ENCODE results near the gene COPS9. TPM values are rescaled to one million over a fixed set of nuclear protein-coding genes. Genes with fewer than 3 reads are reported as not detected.

COPS9 gene
- total RNA-seq, 1 donor from 2014 or later: 165 TPM

GRCh38 chr2:240164586-240164985, 28.5 kb upstream of the COPS9 start:
- H3K27me3 Mint-ChIP-seq (ENCODE audit: unreplicated experiment): peaks cover 2% of the 10 kb centered on the region
- no peak overlapping the region for H3K4me3 Mint-ChIP-seq (ENCODE audit: unreplicated experiment)
- H3K9me3 Mint-ChIP-seq (ENCODE audit: unreplicated experiment): no peaks in the 10 kb centered on the region
- no peak for DNase-seq (ENCODE audit: low spot score)
- H3K27ac Mint-ChIP-seq (ENCODE audit: unreplicated experiment): no peak overlapping the region
- peaks cover 2% of the 10 kb centered on the region for H3K4me1 Mint-ChIP-seq (ENCODE audit: unreplicated experiment)
- TF ChIP-seq, protein P1, sequence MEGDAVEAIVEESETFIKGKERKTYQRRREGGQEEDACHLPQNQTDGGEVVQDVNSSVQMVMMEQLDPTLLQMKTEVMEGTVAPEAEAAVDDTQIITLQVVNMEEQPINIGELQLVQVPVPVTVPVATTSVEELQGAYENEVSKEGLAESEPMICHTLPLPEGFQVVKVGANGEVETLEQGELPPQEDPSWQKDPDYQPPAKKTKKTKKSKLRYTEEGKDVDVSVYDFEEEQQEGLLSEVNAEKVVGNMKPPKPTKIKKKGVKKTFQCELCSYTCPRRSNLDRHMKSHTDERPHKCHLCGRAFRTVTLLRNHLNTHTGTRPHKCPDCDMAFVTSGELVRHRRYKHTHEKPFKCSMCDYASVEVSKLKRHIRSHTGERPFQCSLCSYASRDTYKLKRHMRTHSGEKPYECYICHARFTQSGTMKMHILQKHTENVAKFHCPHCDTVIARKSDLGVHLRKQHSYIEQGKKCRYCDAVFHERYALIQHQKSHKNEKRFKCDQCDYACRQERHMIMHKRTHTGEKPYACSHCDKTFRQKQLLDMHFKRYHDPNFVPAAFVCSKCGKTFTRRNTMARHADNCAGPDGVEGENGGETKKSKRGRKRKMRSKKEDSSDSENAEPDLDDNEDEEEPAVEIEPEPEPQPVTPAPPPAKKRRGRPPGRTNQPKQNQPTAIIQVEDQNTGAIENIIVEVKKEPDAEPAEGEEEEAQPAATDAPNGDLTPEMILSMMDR (IDR thresholded peaks at IDR 0.05; ENCODE audit: unreplicated experiment): no peak
- no peaks in the 10 kb centered on the region for H3K36me3 Mint-ChIP-seq (ENCODE audit: low read depth, unreplicated experiment)

DNA sequence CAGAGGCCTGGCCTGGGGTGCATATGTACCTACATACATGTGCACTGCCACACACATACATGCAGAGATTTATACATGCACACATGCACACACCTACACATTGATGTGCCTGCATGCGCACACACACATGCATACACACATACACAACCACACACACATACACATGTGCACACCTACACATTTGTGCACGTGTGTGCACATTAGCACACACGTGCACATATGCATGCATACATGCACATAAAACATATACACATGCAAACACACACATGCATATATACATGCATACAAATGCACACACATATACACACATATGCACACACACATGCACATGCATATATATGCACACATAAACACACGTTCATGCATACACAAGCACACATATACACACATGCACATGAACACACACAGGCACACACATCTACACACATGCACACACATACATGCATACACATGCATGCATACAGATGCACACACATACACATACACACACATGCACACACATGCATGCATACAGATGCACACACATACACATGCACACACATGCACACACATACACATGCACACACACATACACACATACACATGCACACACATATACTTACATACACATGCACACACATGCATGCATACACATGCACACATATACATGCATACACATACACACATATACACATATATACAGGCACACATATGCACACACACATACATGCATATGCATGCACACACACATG, 27.9 kb upstream of the COPS9 start:
- TF ChIP-seq, protein P1 (IDR thresholded peaks at IDR 0.05; ENCODE audit: unreplicated experiment): no peak
- peaks cover 2% of the 10 kb centered on the region for H3K4me1 Mint-ChIP-seq (ENCODE audit: unreplicated experiment)
- no peaks in the 10 kb centered on the region for H3K36me3 Mint-ChIP-seq (ENCODE audit: low read depth, unreplicated experiment)
- H3K9me3 Mint-ChIP-seq (ENCODE audit: unreplicated experiment): no peaks in the 10 kb centered on the region
- no peak for DNase-seq (ENCODE audit: low spot score)
- H3K27ac Mint-ChIP-seq (ENCODE audit: unreplicated experiment): no peak overlapping the region
- no peak overlapping the region for H3K4me3 Mint-ChIP-seq (ENCODE audit: unreplicated experiment)
- peaks cover 2% of the 10 kb centered on the region for H3K27me3 Mint-ChIP-seq (ENCODE audit: unreplicated experiment)

- Mint-ChIP-seq H3K36me3 (ENCODE audit: low read depth, unreplicated experiment) (no peaks in the 10 kb centered on the region), H3K27ac (ENCODE audit: unreplicated experiment) (no peak overlapping the region), H3K4me3 (ENCODE audit: unreplicated experiment) (no peak overlapping the region), H3K4me1 (ENCODE audit: unreplicated experiment) (no peaks in the 10 kb centered on the region), H3K9me3 (ENCODE audit: unreplicated experiment) (no peaks in the 10 kb centered on the region), H3K27me3 (ENCODE audit: unreplicated experiment) (peaks cover 2% of the 10 kb centered on the region)
- TF ChIP-seq, protein P1 (IDR thresholded peaks at IDR 0.05; ENCODE audit: unreplicated experiment): no peak
- DNase-seq (ENCODE audit: low spot score): no peak
Measured at GRCh38 chr2:240162939-240163714, 27.0 kb upstream of the COPS9 start.

GRCh38 chr2:240162531-240162930, 26.4 kb upstream of the COPS9 start:
- H3K27ac Mint-ChIP-seq (ENCODE audit: unreplicated experiment): no peak overlapping the region
- no peaks in the 10 kb centered on the region for H3K4me1 Mint-ChIP-seq (ENCODE audit: unreplicated experiment)
- peaks cover 2% of the 10 kb centered on the region for H3K27me3 Mint-ChIP-seq (ENCODE audit: unreplicated experiment)
- no peaks in the 10 kb centered on the region for H3K36me3 Mint-ChIP-seq (ENCODE audit: low read depth, unreplicated experiment)
- TF ChIP-seq, protein P1 (IDR thresholded peaks at IDR 0.05; ENCODE audit: unreplicated experiment): no peak
- H3K4me3 Mint-ChIP-seq (ENCODE audit: unreplicated experiment): no peak overlapping the region
- DNase-seq (ENCODE audit: low spot score): no peak
- H3K9me3 Mint-ChIP-seq (ENCODE audit: unreplicated experiment): no peaks in the 10 kb centered on the region

- Mint-ChIP-seq H3K27ac (ENCODE audit: unreplicated experiment) (no peak overlapping the region), H3K4me3 (ENCODE audit: unreplicated experiment) (no peak overlapping the region), H3K4me1 (ENCODE audit: unreplicated experiment) (no peaks in the 10 kb centered on the region), H3K36me3 (ENCODE audit: low read depth, unreplicated experiment) (no peaks in the 10 kb centered on the region), H3K27me3 (ENCODE audit: unreplicated experiment) (peaks cover 2% of the 10 kb centered on the region), H3K9me3 (ENCODE audit: unreplicated experiment) (no peaks in the 10 kb centered on the region)
- DNase-seq (ENCODE audit: low spot score): no peak
- TF ChIP-seq, protein P1 (IDR thresholded peaks at IDR 0.05; ENCODE audit: unreplicated experiment): no peak
Measured at GRCh38 chr2:240162032-240162431, 25.9 kb upstream of the COPS9 start.

Measured in endothelial cell (in vitro differentiated cells).